ENCODE measurements around the gene ACAP1. TPM values are rescaled to one million over a fixed set of nuclear protein-coding genes. Genes with fewer than 3 reads are reported as not detected.
"Not testable (repeated sequence)": the region's sequence is repeated elsewhere in the genome, so short reads cannot be mapped to it uniquely, and the experiment has no call there.

ACAP1 gene
- total and polyA plus RNA-seq, 10 donors = 118 to 312 (median 215) TPM

DNA sequence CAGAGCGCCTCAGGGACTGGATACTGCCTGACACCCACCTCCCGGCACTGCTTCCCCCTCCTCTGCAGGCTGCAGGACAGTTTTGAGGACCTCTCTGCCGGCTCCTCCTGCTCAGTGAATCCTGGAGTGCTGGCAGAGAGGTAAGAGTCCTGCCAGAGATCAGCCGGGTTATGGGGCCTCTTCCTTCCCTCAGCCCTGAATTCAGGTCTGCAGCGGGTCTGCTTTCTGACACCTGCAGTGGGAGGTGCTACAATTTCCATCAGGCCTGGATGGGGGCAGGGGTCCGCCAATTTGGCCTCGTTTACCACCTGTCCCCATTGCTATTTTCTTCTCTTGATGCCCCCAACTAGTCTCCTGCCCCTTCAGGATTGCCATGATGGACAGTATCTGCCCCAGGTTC, 4.2 kb upstream of the ACAP1 start:
- Histone ChIP-seq H3K27ac (peak overlapping the region in 6 of 8 donors; percentile 32 to 78 (median 66)), H3K36me3 (peaks cover 0 to 3% (median 0%) of the 10 kb centered on the region in 6 donors), H3K27me3 (replicated peaks in 1 of 7) (no peaks in the 10 kb centered on the region), H3K4me3 (no peak overlapping the region), H3K4me1 (peaks cover 6 to 91% (median 47%) of the 10 kb centered on the region in 6 donors), H3K9me3 (no peaks in the 10 kb centered on the region)
- TF ChIP-seq CTCF (IDR thresholded peaks at IDR 0.05 in 8 of 11, conservative IDR thresholded peaks at IDR 0.05 in 3 of 11) (no peak), POLR2AphosphoS5 (IDR thresholded peaks at IDR 0.05) (no peak)
- intact Hi-C loops (cut with DNase I; ENCODE audit: low total_unique reads) = no loop called here
- 31 to 48% (median 41%) methylated on average over 7 of the region's 7 CpGs for WGBS, 5 donors
- no peak for DNase-seq

- WGBS, 5 donors = 32 to 44% (median 34%) methylated on average over 13 to 14 of the region's 14 CpGs
- Histone ChIP-seq H3K4me1 (peaks cover 12 to 91% (median 52%) of the 10 kb centered on the region in 6 donors), H3K27ac (peak overlapping the region in 5 of 8 donors; percentile 44 to 78 (median 70))
- H3K36me3 ChIP-seq; DNase-seq; H3K27me3 ChIP-seq (replicated peaks in 1 of 7); H3K4me3 ChIP-seq; H3K9me3 ChIP-seq; intact Hi-C loops (cut with DNase I; ENCODE audit: low total_unique reads): not testable (repeated sequence)
- TF ChIP-seq POLR2AphosphoS5 (IDR thresholded peaks at IDR 0.05) = peak in 1 of 3 donors; percentile 50
These were observed 3.7 kb upstream of the ACAP1 start for GRCh38 chr17:7332600-7333069.

GRCh38 chr17:7334938-7335538, 1.3 kb upstream of the ACAP1 start:
- TF ChIP-seq CTCF (IDR thresholded peaks at IDR 0.05 in 8 of 11, conservative IDR thresholded peaks at IDR 0.05 in 3 of 11) (no peak), POLR2AphosphoS5 (IDR thresholded peaks at IDR 0.05) (no peak)
- no peak overlapping the region for H3K4me3 ChIP-seq
- intact Hi-C loops (cut with DNase I; ENCODE audit: low total_unique reads) = no loop called here
- H3K9me3 ChIP-seq = no peaks in the 10 kb centered on the region
- H3K27ac ChIP-seq = peak overlapping the region in 5 of 8 donors; percentile 78 to 95 (median 94)
- H3K27me3 ChIP-seq (replicated peaks in 1 of 7) = no peaks in the 10 kb centered on the region
- H3K4me1 ChIP-seq = peaks cover 18 to 97% (median 58%) of the 10 kb centered on the region in 6 donors
- WGBS, 5 donors = 92 to 98% (median 95%) methylated on average over 2 to 3 of the region's 3 CpGs
- no peak for DNase-seq
- H3K36me3 ChIP-seq = peaks cover 0 to 23% (median 8%) of the 10 kb centered on the region in 6 donors

DNA sequence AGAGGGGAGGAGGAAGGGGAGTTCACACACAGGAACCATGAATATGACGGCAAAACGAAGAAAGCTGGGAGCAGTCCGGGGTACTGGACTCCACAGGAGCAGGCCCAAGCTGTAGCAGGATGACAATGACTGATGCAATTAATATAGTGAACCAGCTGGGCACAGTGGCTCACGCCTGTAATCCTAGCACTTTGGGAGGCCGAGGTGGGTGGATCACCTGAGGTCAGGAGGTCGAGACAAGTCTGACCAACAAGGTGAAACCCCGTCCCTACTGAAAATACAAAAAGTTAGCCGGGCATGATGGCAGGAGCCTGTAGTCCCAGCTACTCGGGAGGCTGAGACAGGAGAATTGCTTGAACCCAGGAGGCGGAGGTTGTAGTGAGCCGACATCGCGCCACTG, 564 bp upstream of the ACAP1 start:
- H3K27me3 ChIP-seq (replicated peaks in 1 of 7); DNase-seq; H3K9me3 ChIP-seq; intact Hi-C loops (cut with DNase I; ENCODE audit: low total_unique reads): not testable (repeated sequence)
- Histone ChIP-seq H3K4me1 (peaks cover 12 to 97% (median 51%) of the 10 kb centered on the region in 6 donors), H3K27ac (peak overlapping the region; percentile 68 to 95 (median 90)), H3K4me3 (peak overlapping the region in 4 of 8 donors; percentile 62 to 77 (median 75)), H3K36me3 (peaks cover 0 to 30% (median 14%) of the 10 kb centered on the region in 6 donors)
- WGBS, 5 donors = 74 to 84% (median 80%) methylated on average over 13 of the region's 13 CpGs

DNA sequence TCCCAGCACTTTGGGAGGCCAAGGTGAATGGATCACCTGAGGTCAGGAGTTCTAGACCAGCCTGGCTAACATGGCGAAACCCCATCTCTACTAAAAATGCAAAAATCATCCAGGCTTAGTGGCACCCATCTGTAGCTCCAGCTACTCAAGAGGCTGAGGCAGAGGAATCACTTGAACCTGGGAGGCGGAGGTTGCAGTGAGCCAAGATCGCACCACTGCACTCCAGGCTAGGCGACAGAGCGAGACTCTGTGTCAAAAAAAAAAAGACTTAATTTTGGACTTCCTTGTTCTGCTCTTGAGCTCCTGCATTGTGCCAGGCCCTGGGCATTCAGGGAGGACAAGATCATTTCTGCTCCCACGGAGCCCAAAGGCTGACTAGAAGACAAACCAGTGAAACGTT, 1.3 kb downstream of the ACAP1 start:
- H3K9me3 ChIP-seq; DNase-seq; intact Hi-C loops (cut with DNase I; ENCODE audit: low total_unique reads): not testable (repeated sequence)
- Histone ChIP-seq H3K27ac (peak overlapping the region; percentile 68 to 95 (median 90)), H3K36me3 (peaks cover 0 to 49% (median 30%) of the 10 kb centered on the region in 6 donors), H3K4me1 (peaks cover 11 to 87% (median 41%) of the 10 kb centered on the region in 6 donors), H3K27me3 (replicated peaks in 1 of 7) (peaks cover 0 to 14% (median 0%) of the 10 kb centered on the region in 7 donors), H3K4me3 (peak overlapping the region; percentile 49 to 77 (median 63))
- 33 to 49% (median 39%) methylated on average over 7 of the region's 7 CpGs for WGBS, 5 donors
